BLaER1 treated with 17β-estradiol and CSF1 and Interleukin-3, amounts not matched to agents 10 nM and 100 nM (cell line): Measurements from ENCODE around the gene TRPV6.

Source experiments
- H3K27ac ChIP-seq, 11 experiments: shearing (Covaris generic); formaldehyde crosslinking; 2 replicates each; pipeline ENCODE4 v1.8.1; 2022
- H3K27me3 ChIP-seq, 11 experiments: shearing (Covaris generic); formaldehyde crosslinking; 2 replicates each; pipeline ENCODE4 v1.8.1; 2022
- H3K36me3 ChIP-seq, 11 experiments: shearing (Covaris generic); formaldehyde crosslinking; 2 replicates each; pipeline ENCODE4 v1.8.1; 2022
- H3K4me1 ChIP-seq, 10 experiments: shearing (Covaris generic); formaldehyde crosslinking; 2 replicates each; pipeline ENCODE4 v1.8.1; 2022
- H3K4me2 ChIP-seq, 11 experiments: shearing (Covaris generic); formaldehyde crosslinking; 2 replicates each; pipeline ENCODE4 v1.8.1; 2022
- H3K4me3 ChIP-seq, 10 experiments: shearing (Covaris generic); formaldehyde crosslinking; 2 replicates each; pipeline ENCODE4 v1.8.1; 2022
- H3K9ac ChIP-seq, 11 experiments: shearing (Covaris generic); formaldehyde crosslinking; 2 replicates each; pipeline ENCODE4 v1.8.1; 2022
- H3K9me3 ChIP-seq, 11 experiments: shearing (Covaris generic); formaldehyde crosslinking; replicated peaks in 1 of 11; 2 replicates each; pipeline ENCODE4 v1.8.1; 2022
- H4K20me1 ChIP-seq, 11 experiments: shearing (Covaris generic); formaldehyde crosslinking; 2 replicates each; pipeline ENCODE4 v1.8.1; 2022
- Cebpa-rat ChIP-seq, 11 experiments: shearing (Covaris generic); IDR thresholded peaks; 2 replicates each; pipeline ENCODE4 v1.8.1; 2022

Gene TRPV6

DNA sequence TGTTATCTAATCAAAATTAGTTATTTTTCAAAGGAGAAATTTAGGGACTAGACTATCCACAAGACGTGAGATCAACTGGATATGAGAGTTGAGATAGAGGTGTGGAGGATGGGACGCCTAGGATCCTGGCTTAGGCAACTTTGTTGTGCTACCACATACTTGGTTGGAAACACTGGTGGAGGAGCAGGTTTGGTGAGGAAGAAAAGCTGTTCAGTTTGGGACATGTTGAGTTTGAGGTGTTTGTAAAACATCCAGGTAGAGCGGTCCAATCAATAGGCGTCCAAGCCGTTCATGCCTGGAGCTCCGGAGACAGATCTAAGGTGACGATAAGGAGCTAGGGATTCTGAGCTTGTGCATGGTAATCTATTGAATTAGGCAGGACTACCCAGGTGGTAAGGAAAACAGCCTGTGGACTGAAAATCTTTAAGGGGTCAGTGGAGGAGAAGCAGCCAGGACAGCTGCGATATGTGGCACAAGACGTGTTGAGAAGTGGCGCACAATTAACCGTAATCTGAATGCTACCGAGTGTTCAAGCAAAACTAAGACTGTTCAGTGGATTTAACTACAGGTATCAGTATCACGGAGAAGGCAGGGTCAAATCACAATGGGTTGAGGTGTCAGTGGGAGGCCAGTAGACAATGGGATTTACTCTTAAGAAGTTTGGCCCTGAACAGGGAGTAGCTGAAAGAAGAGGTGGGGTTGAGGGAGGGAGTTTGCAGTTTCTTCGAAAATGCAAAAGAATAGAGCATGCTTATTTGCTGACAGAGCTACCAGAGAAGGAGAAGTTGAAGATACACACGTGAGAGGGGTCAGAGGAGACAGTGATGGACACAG, 16.1 kb upstream of the TRPV6 start:
- Histone ChIP-seq H3K9ac (no peak overlapping the region), H3K4me2 (no peak overlapping the region), H3K9me3 (peaks cover 29 to 33% (median 30%) of the 10 kb centered on the region in 11 experiments), H3K27me3 (no peaks in the 10 kb centered on the region), H3K4me3 (no peak overlapping the region), H3K36me3 (0 out of 22 replicates have a peak, but pooled peaks cover 0 to 4% (median 0%) of the 10 kb centered on the region in 11 experiments), H3K4me1 (peaks cover 0 to 7% (median 0%) of the 10 kb centered on the region in 10 experiments; a peak in 2 of 20 replicates), H3K27ac (no peak overlapping the region), H4K20me1 (no peaks in the 10 kb centered on the region)
- no peak for TF ChIP-seq Cebpa-rat (IDR thresholded peaks at IDR 0.05)

DNA sequence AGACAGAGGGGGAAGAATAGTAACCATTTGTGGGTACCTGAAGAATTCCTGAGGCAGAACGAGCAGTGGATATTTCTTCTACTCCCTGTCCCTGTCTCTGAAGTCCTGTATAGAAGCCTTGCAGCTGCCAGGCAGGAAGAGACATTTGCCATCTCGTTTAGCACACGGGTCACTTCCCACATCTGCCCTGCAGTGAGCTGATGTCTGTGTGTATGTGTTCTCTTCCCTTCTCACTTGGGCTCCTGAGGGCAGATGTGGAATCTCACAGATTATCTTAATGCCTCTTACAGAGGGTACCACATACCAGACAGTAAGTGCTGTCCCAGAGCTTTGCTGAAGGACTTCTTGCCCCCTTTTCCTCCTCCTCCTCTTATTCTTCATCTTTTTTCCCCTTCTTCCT, 14.1 kb upstream of the TRPV6 start:
- H3K27me3 ChIP-seq = no peaks in the 10 kb centered on the region
- no peak for TF ChIP-seq Cebpa-rat (IDR thresholded peaks at IDR 0.05)
- H3K4me3 ChIP-seq = no peak overlapping the region
- H3K27ac ChIP-seq = no peak overlapping the region
- H3K9me3 ChIP-seq = peaks cover 10 to 13% (median 11%) of the 10 kb centered on the region in 11 experiments
- no peak overlapping the region for H3K9ac ChIP-seq
- peak overlapping the region in 1 of 11 experiments; percentile 1; a peak in 1 of 22 replicates for H3K4me2 ChIP-seq
- no peaks in the 10 kb centered on the region for H4K20me1 ChIP-seq
- H3K4me1 ChIP-seq = peaks cover 0 to 7% (median 0%) of the 10 kb centered on the region in 10 experiments; a peak in 2 of 20 replicates
- 0 out of 22 replicates have a peak, but pooled peaks cover 0 to 3% (median 0%) of the 10 kb centered on the region in 11 experiments for H3K36me3 ChIP-seq

DNA sequence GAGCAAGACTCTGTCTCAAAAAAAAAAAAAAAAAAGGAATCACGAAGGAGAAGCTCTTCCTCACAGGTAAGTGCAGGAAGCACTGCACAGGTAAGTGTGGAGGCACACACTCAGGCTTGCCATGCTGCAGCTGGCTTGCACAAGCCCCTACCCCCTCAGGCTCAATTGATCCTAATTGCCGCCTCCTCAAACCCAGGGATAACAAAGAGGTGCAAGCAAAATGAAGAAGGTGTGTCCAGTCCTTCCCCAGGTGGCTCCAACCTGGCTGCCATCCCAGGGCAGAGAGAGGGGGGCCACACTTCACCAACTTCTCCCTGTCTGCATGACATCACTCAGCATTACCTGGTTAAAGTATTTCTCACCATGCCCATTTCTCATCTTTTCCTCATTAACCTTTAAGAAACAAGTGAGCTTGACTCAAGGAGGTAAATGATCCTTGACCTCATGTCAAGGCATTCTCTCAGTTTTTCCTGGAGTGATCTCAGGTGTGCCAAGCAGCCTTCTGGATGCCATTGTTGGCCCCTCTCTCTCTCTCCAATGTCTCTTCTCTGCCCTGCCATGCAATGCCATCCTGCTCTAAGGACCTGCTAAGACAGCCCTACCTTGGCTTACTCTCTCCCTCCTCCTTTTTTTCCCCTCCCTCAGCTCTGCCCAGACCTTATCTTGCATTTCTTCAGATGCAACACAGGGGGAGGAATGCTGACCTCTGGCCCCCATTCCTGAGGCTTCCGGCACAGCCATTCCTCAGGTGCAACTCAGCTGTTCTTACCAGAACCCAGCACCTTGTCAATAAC, 13.0 kb upstream of the TRPV6 start:
- Histone ChIP-seq H3K4me1 (peaks cover 0 to 7% (median 0%) of the 10 kb centered on the region in 10 experiments; a peak in 2 of 20 replicates), H3K4me3 (no peak overlapping the region), H4K20me1 (no peaks in the 10 kb centered on the region), H3K27ac (no peak overlapping the region), H3K9me3 (peaks cover 0 to 2% (median under 1%) of the 10 kb centered on the region in 11 experiments; a peak in 6 of 22 replicates), H3K27me3 (no peaks in the 10 kb centered on the region), H3K36me3 (no peaks in the 10 kb centered on the region), H3K9ac (no peak overlapping the region), H3K4me2 (no peak overlapping the region)
- no peak for TF ChIP-seq Cebpa-rat (IDR thresholded peaks at IDR 0.05)

DNA sequence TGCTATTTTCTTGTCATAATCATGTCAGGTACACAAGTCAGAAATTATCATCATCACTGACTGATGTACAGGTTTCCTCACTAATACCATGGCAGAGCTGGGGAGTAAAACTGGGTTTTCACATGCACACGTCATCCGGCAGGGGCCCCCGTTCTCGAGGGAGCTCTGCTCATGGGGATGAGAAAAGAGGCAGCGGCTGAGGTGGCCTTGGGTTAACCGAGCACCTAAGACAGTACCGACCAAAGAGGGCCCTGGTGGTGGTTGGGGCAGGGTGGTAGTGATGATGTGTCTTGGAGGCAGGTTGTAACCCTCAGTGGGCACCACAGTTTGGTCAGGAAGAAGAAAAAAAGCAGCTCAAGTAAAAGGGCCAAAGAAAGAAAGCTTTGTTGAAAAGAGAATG, 12.1 kb upstream of the TRPV6 start:
- H3K4me3 ChIP-seq = no peak overlapping the region
- H3K27ac ChIP-seq = no peak overlapping the region
- H3K27me3 ChIP-seq = no peaks in the 10 kb centered on the region
- no peaks in the 10 kb centered on the region for H3K36me3 ChIP-seq
- TF ChIP-seq Cebpa-rat (IDR thresholded peaks at IDR 0.05) = no peak
- no peaks in the 10 kb centered on the region for H3K9me3 ChIP-seq
- H3K9ac ChIP-seq = no peak overlapping the region
- H4K20me1 ChIP-seq = no peaks in the 10 kb centered on the region
- H3K4me2 ChIP-seq = no peak overlapping the region
- H3K4me1 ChIP-seq = peaks cover 0 to 7% (median 0%) of the 10 kb centered on the region in 10 experiments; a peak in 2 of 20 replicates

DNA sequence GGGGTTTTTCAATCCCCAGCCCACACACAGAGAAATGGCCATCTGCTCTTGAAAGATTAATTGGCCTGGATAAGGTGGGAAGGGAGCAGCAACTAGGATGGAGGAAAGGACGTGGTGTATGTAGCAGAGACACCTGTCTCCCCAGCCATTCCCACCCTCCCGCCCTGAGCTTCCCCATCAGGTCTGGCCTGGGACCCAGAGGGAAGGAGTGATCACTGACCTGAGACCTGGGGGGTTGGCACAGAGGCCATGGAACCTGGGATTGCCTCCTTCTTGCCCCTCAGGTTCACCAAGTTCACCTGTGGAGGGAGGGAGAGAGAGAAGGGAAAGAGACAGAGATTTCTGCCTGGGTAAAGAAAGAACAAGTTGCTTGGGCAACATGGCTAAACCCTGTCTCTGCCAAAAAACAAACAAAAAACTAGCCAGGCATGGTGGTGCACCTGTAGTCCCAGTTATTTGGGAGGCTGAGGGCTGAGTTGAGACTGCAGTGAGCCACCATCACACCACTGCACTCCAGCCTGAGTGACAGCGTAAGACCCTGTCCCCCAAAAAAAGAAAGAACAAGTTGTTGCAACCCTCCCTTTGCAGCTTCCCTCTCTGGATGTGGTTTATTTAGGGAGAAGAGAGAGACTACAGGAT, 11.3 kb upstream of the TRPV6 start:
- no peaks in the 10 kb centered on the region for H3K36me3 ChIP-seq
- H3K9me3 ChIP-seq = no peaks in the 10 kb centered on the region
- no peak overlapping the region for H3K9ac ChIP-seq
- H3K4me3 ChIP-seq = no peak overlapping the region
- peaks cover 0 to 7% (median 0%) of the 10 kb centered on the region in 10 experiments; a peak in 2 of 20 replicates for H3K4me1 ChIP-seq
- H3K4me2 ChIP-seq = no peak overlapping the region
- no peaks in the 10 kb centered on the region for H3K27me3 ChIP-seq
- no peaks in the 10 kb centered on the region for H4K20me1 ChIP-seq
- no peak overlapping the region for H3K27ac ChIP-seq
- no peak for TF ChIP-seq Cebpa-rat (IDR thresholded peaks at IDR 0.05)

DNA sequence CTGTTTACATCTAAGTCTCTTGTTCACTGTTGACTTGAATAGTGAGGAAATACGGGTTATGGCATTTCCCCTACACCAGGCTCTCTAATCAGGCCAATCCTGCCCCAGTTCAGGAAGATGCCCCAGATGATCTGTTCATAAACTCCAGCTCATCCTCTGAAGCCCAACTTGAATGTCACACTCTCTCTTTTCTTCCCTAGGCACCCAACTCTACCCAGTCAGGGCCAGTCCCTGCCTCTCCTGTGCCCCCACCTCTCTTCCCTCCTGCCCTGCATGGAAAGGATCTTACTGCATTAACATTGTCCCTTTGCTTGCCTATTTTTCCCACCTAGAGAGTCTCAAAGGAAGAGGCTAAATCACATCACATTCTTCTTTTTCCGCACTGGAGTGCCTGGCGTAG, 10.6 kb upstream of the TRPV6 start:
- H3K4me1 ChIP-seq = peaks cover 0 to 7% (median 0%) of the 10 kb centered on the region in 10 experiments; a peak in 2 of 20 replicates
- H3K36me3 ChIP-seq = no peaks in the 10 kb centered on the region
- H4K20me1 ChIP-seq = no peaks in the 10 kb centered on the region
- no peak overlapping the region for H3K27ac ChIP-seq
- no peak for TF ChIP-seq Cebpa-rat (IDR thresholded peaks at IDR 0.05)
- no peak overlapping the region for H3K4me3 ChIP-seq
- H3K4me2 ChIP-seq = no peak overlapping the region
- no peaks in the 10 kb centered on the region for H3K9me3 ChIP-seq
- no peaks in the 10 kb centered on the region for H3K27me3 ChIP-seq
- H3K9ac ChIP-seq = no peak overlapping the region

DNA sequence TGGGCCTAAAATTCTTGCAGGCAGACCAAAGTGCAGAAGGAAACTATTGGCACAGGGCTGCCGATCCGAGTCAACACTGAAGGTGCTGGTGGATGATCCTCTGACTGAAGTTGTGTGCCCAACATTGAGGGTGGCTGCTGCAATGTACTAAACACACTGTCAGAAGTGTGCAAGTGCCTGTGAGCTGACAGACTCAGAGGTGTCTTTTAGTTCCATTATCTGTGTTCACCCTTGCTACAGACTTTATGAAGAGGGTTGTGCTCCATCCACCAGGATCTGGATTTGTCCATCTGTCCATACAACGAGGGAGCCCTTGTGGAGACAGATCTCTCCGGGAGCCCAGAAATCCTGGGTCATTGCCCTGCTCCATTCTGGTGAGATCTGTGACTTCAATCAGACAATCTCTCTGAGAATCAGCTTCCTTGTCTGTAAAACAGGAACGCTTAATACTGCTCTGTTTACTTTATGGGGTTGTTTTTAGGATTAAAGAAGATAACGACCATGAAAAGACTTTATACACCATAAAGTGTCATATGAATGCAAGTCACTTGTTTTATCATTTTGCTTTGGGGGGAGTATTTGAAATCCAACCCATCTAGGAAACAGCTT, 9.5 kb upstream of the TRPV6 start:
- Histone ChIP-seq H3K9ac (no peak overlapping the region), H3K4me3 (no peak overlapping the region), H3K4me2 (no peak overlapping the region), H3K36me3 (no peaks in the 10 kb centered on the region), H3K4me1 (peaks cover 0 to 7% (median 0%) of the 10 kb centered on the region in 10 experiments; a peak in 2 of 20 replicates), H3K27ac (no peak overlapping the region), H4K20me1 (no peaks in the 10 kb centered on the region), H3K9me3 (no peaks in the 10 kb centered on the region), H3K27me3 (no peaks in the 10 kb centered on the region)
- TF ChIP-seq Cebpa-rat (IDR thresholded peaks at IDR 0.05) = no peak

DNA sequence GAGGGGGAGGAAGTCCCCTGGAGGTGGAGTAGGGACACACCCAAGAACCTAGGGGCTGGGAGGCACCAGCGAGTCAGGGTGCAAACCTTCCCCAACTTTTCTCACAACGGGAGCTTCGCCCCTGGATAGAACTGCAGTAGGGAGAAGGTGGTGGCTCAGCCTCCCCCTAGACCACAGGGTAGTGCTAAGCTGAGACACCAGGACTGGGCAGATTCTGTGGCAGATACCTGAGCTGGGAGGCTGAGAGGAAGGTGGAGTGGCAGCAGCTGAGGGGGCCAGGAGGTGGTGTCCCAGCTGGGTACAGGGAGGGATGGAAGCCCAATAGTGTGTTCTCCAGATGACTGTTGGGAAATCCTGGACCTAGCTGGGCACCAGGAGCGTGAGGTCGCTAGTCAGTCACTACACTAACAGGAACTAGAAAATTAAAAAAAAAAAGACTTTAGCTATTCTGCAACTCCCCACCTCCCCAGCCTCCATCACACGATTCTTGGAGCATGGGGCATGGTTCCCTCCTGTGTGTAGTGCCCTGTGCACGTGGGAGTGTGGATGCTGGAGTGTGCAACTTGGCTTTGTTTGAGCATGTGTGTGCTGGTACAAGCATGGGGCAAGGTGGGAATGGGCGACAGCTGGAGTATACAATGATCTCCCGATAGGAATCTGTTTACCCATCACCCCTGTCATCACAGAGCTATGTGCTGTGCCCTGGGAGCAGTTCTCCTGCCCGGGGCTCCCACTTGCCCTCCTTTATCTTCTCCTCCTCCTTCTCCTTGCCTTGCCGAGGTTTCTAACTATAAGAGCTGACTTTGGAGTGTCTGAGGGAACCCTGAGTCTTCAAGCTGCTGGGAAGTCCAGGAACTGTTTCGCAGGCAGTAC, 8.8 kb upstream of the TRPV6 start:
- H4K20me1 ChIP-seq = no peaks in the 10 kb centered on the region
- H3K27me3 ChIP-seq = no peaks in the 10 kb centered on the region
- H3K4me3 ChIP-seq = no peak overlapping the region
- H3K36me3 ChIP-seq = no peaks in the 10 kb centered on the region
- H3K27ac ChIP-seq = no peak overlapping the region
- H3K4me1 ChIP-seq = peaks cover 0 to 1% (median 0%) of the 10 kb centered on the region in 10 experiments; a peak in 2 of 20 replicates
- H3K9ac ChIP-seq = no peak overlapping the region
- no peak overlapping the region for H3K4me2 ChIP-seq
- no peaks in the 10 kb centered on the region for H3K9me3 ChIP-seq
- no peak for TF ChIP-seq Cebpa-rat (IDR thresholded peaks at IDR 0.05)
